Ascending aorta (tissue), 2 donors: ENCODE results near the gene GPANK1. TPM values are rescaled to one million over a fixed set of nuclear protein-coding genes. Genes with fewer than 3 reads are reported as not detected.
A peak's percentile ranks its signal among the peaks of the same experiment; 100 is the strongest.

ENCODE experiments used
- DNase-seq, 2 donors: peaks; one replicate each; pipeline ENCODE4 v3.0.0-alpha.2; 2019; ENCODE audit warnings: low spot score in 2 of 2
- H3K27ac ChIP-seq, 2 donors: fragments of 200-600 bp; sonication (generic); one replicate each; pipeline ENCODE4 v1.5.1; 2016 to 2017; ENCODE audit warnings: mild to moderate bottlenecking in 1 of 2
- H3K27me3 ChIP-seq: fragments of 200-600 bp; sonication (generic); one replicate; pipeline ENCODE4 v1.5.1; 2017
- H3K36me3 ChIP-seq, 2 donors: fragments of 200-600 bp; sonication (generic); one replicate each; pipeline ENCODE4 v1.5.1; 2016
- H3K4me1 ChIP-seq, 2 donors: fragments of 200-600 bp; sonication (generic); one replicate each; pipeline ENCODE4 v1.5.1; 2016 to 2017; ENCODE audit warnings: mild to moderate bottlenecking in 1 of 2
- H3K4me3 ChIP-seq, 2 donors: fragments of 200-600 bp; sonication (generic); one replicate each; pipeline ENCODE4 v1.5.1; 2016 to 2017; ENCODE audit warnings: mild to moderate bottlenecking in 1 of 2
- H3K9me3 ChIP-seq, 2 donors: fragments of 200-600 bp; sonication (generic); one replicate each; pipeline ENCODE4 v1.5.1; 2016
- CTCF ChIP-seq, 3 experiments: fragments of 200-600 bp in 2 of 3; fragments of 450-650 bp in 1 of 3; sonication (generic) in 2 of 3; IDR thresholded peaks; one replicate each; pipeline ENCODE4 v1.5.1; 2016 to 2019; ENCODE audit warnings: antibody characterized with exemption in 3 of 3, mild to moderate bottlenecking in 1 of 3, moderate library complexity in 1 of 3
- intact Hi-C: fragments of 100-400 bp; cut with DNase I; formaldehyde crosslinking; loops from one replicate; pipeline ENCODE4 v1.15.1; 2023
- total RNA-seq: library from RNA; depleted of rRNA; stranded (reverse); fragments of >200 nt; gene quantifications from one replicate; pipeline ENCODE4 v1.1.0, GENCODE V29; 2016

The GPANK1 gene
- 9.8 TPM for total RNA-seq

- intact Hi-C loops: loop anchor here (1.0 to 10.0 kb wide), 7 partner anchors 13 to 1650 kb away; partner anchors contain the start of genes AGPAT1, BAG6, NELFE and PRRC2A
- H3K27me3 ChIP-seq: no peaks in the 10 kb centered on the region
- H3K4me3 ChIP-seq: peak within 1 kb of the TSS; percentile 72 to 97
- H3K36me3 ChIP-seq: peaks cover 34 to 35% of the 10 kb centered on the region in 2 donors
- peaks cover 16 to 34% of the 10 kb centered on the region in 2 donors for H3K4me1 ChIP-seq
- no peak for TF ChIP-seq CTCF (IDR thresholded peaks at IDR 0.05)
- peak within 1 kb of the TSS; percentile 91 to 97 for H3K27ac ChIP-seq
- no peaks in the 10 kb centered on the region for H3K9me3 ChIP-seq
- peak; percentile 73 to 96 for DNase-seq
These were observed at the start of gene GPANK1 for GRCh38 chr6:31664790-31665500. TSS of gene GPANK1 (minus strand) at chr6:31664997. CDS start at chr6:31664478, 519 bp downstream.

GRCh38 chr6:31713991-31714684, 49.3 kb upstream of the GPANK1 start:
- H3K4me1 ChIP-seq: no peaks in the 10 kb centered on the region
- no peak overlapping the region for H3K27ac ChIP-seq
- no peak for DNase-seq
- H3K27me3 ChIP-seq: no peaks in the 10 kb centered on the region
- no peaks in the 10 kb centered on the region for H3K36me3 ChIP-seq
- H3K9me3 ChIP-seq: no peaks in the 10 kb centered on the region
- TF ChIP-seq CTCF (IDR thresholded peaks at IDR 0.05): no peak
- intact Hi-C loops: no loop called here
- no peak overlapping the region for H3K4me3 ChIP-seq

- no peaks in the 10 kb centered on the region for H3K4me1 ChIP-seq
- H3K27ac ChIP-seq: no peak overlapping the region
- no peaks in the 10 kb centered on the region for H3K27me3 ChIP-seq
- no peaks in the 10 kb centered on the region for H3K9me3 ChIP-seq
- intact Hi-C loops: no loop called here
- no peak for DNase-seq
- H3K4me3 ChIP-seq: no peak overlapping the region
- no peak for TF ChIP-seq CTCF (IDR thresholded peaks at IDR 0.05)
- H3K36me3 ChIP-seq: no peaks in the 10 kb centered on the region
These were observed 48.7 kb upstream of the GPANK1 start for GRCh38 chr6:31713465-31713864.

GRCh38 chr6:31712296-31712695, 47.5 kb upstream of the GPANK1 start:
- no peaks in the 10 kb centered on the region for H3K4me1 ChIP-seq
- no peak overlapping the region for H3K27ac ChIP-seq
- no peak for DNase-seq
- H3K36me3 ChIP-seq: no peaks in the 10 kb centered on the region
- peak in 1 of 3 experiments; percentile 20 for TF ChIP-seq CTCF (IDR thresholded peaks at IDR 0.05)
- H3K9me3 ChIP-seq: no peaks in the 10 kb centered on the region
- intact Hi-C loops: no loop called here
- no peaks in the 10 kb centered on the region for H3K27me3 ChIP-seq
- H3K4me3 ChIP-seq: no peak overlapping the region

- no peaks in the 10 kb centered on the region for H3K9me3 ChIP-seq
- intact Hi-C loops: no loop called here
- no peak overlapping the region for H3K27ac ChIP-seq
- H3K4me3 ChIP-seq: no peak overlapping the region
- no peak for TF ChIP-seq CTCF (IDR thresholded peaks at IDR 0.05)
- H3K27me3 ChIP-seq: no peaks in the 10 kb centered on the region
- no peaks in the 10 kb centered on the region for H3K4me1 ChIP-seq
- no peaks in the 10 kb centered on the region for H3K36me3 ChIP-seq
- no peak for DNase-seq
These were observed 46.4 kb upstream of the GPANK1 start for GRCh38 chr6:31711233-31711632.
